Limb (tissue), 2 donors: Measurements from ENCODE around the gene DUSP16.

ENCODE experiments used
- DNase-seq, 2 donors: peaks; one replicate each; pipeline ENCODE4 v3.0.0-alpha.2; 2016; ENCODE audit errors: extremely low spot score in 2 of 2

The DUSP16 gene

GRCh38 chr12:12499909-12500604 lies 62.6 kb downstream of the DUSP16 start:
- no peak for DNase-seq

GRCh38 chr12:12498210-12498609 lies 64.5 kb downstream of the DUSP16 start:
- DNase-seq = no peak

GRCh38 chr12:12495536-12495935 lies 67.1 kb downstream of the DUSP16 start:
- DNase-seq = no peak

GRCh38 chr12:12492547-12492946 lies 70.1 kb downstream of the DUSP16 start:
- DNase-seq = no peak

GRCh38 chr12:12491606-12492005 lies 71.1 kb downstream of the DUSP16 start:
- DNase-seq = no peak

GRCh38 chr12:12488823-12489550 lies 73.7 kb downstream of the DUSP16 start:
- no peak for DNase-seq

- no peak for DNase-seq
These were observed 74.4 kb downstream of the DUSP16 start for GRCh38 chr12:12488296-12488695.

- DNase-seq = no peak
These were observed 75.2 kb downstream of the DUSP16 start for GRCh38 chr12:12487490-12487889.

GRCh38 chr12:12486661-12487240 lies 75.9 kb downstream of the DUSP16 start:
- no peak for DNase-seq

GRCh38 chr12:12483438-12483837 lies 79.2 kb downstream of the DUSP16 start:
- DNase-seq = no peak

GRCh38 chr12:12482959-12483358 lies 79.7 kb downstream of the DUSP16 start:
- no peak for DNase-seq

- DNase-seq = no peak
These were observed 80.4 kb downstream of the DUSP16 start for GRCh38 chr12:12482150-12482761.

GRCh38 chr12:12481631-12482030 lies 81.0 kb downstream of the DUSP16 start:
- DNase-seq = no peak

- no peak for DNase-seq
These were observed 82.6 kb downstream of the DUSP16 start for GRCh38 chr12:12480074-12480473.

- no peak for DNase-seq
These were observed 85.2 kb downstream of the DUSP16 start for GRCh38 chr12:12477532-12477890.

GRCh38 chr12:12476857-12477531 lies 85.7 kb downstream of the DUSP16 start:
- DNase-seq = no peak

GRCh38 chr12:12474931-12475795 lies 87.5 kb downstream of the DUSP16 start:
- DNase-seq = no peak

- DNase-seq = no peak
These were observed 88.2 kb downstream of the DUSP16 start for GRCh38 chr12:12474471-12474928.

- no peak for DNase-seq
These were observed 89.4 kb downstream of the DUSP16 start for GRCh38 chr12:12473223-12473622.
